OCI-LY7 (cell line): ENCODE data around the gene APBB3. TPM values are rescaled to one million over a fixed set of nuclear protein-coding genes. Genes with fewer than 3 reads are reported as not detected.

ENCODE experiments used
- BruUV-seq: library from RNA; stranded (reverse); fragments of 400-500 nt; replicated peaks from 2 replicates; lab custom pipeline; 2021; lab: Mats Ljungman, UMichigan
- CTCF ChIA-PET: fragments of 300-600 bp; sonication (Branson Sonifier 250); formaldehyde crosslinking; loops from one replicate; lab custom pipeline; 2022; ENCODE audit warnings: antibody characterized with exemption; ENCODE audit not compliant: unreplicated experiment; lab: Charles Lee
- POLR2A ChIA-PET: fragments of 300-600 bp; sonication (Branson Sonifier 250); formaldehyde crosslinking; loops from one replicate; lab custom pipeline; 2022; ENCODE audit warnings: antibody characterized with exemption; lab: Charles Lee
- DNase-seq: peaks from one replicate; pipeline ENCODE4 v3.0.0-alpha.2; 2015; ENCODE audit warnings: low spot score
- H2AFZ ChIP-seq: fragments of 200-600 bp; sonication (generic), shearing (Covaris generic); 2 replicates; pipeline ENCODE4 v1.6.1; 2014; ENCODE audit warnings: mild to moderate bottlenecking, antibody characterized with exemption, low read length, moderate library complexity
- H3K27ac ChIP-seq: fragments of 200-600 bp; sonication (generic); 2 replicates; pipeline ENCODE4 v1.5.1; 2014; ENCODE audit warnings: mixed run types, low read depth, mild to moderate bottlenecking, moderate library complexity, low read length, inconsistent platforms; ENCODE audit not compliant: poor library complexity, severe bottlenecking
- H3K36me3 ChIP-seq: fragments of 200-600 bp; sonication (generic); 2 replicates; pipeline ENCODE4 v1.6.1; 2014; ENCODE audit warnings: mild to moderate bottlenecking, antibody characterized with exemption, low read length, moderate library complexity, mixed read lengths; ENCODE audit not compliant: insufficient read depth
- H3K4me1 ChIP-seq: fragments of 200-600 bp; sonication (generic); 2 replicates; pipeline ENCODE4 v1.5.1; 2014; ENCODE audit warnings: mild to moderate bottlenecking, low read length; ENCODE audit not compliant: insufficient read depth, poor library complexity, severe bottlenecking
- H3K4me2 ChIP-seq: fragments of 200-600 bp; sonication (generic); 2 replicates; pipeline ENCODE4 v1.6.1; 2014; ENCODE audit warnings: mild to moderate bottlenecking, low read length
- H3K4me3 ChIP-seq: fragments of 200-600 bp; sonication (generic); 2 replicates; pipeline ENCODE4 v1.5.1; 2014; ENCODE audit warnings: mild to moderate bottlenecking, low read depth, low read length; ENCODE audit not compliant: poor library complexity, severe bottlenecking
- H3K79me2 ChIP-seq: fragments of 200-600 bp; sonication (generic); 2 replicates; pipeline ENCODE4 v1.6.1; 2016; ENCODE audit warnings: low read depth, mild to moderate bottlenecking, low read length, moderate library complexity, mixed read lengths; ENCODE audit not compliant: insufficient read depth
- H3K9me2 ChIP-seq: fragments of 200-600 bp; sonication (generic); 2 replicates; pipeline ENCODE4 v1.6.1; 2016; ENCODE audit warnings: mild to moderate bottlenecking, low read length, mixed read lengths; ENCODE audit not compliant: insufficient read depth
- H3K9me3 ChIP-seq: fragments of 200-600 bp; sonication (generic); 2 replicates; pipeline ENCODE4 v1.6.1; 2014; ENCODE audit warnings: mild to moderate bottlenecking, mixed run types, low read length, mixed read lengths
- H4K20me1 ChIP-seq: fragments of 200-600 bp; sonication (generic); 2 replicates; pipeline ENCODE4 v1.6.1; 2014; ENCODE audit warnings: mild to moderate bottlenecking, antibody characterized with exemption, low read length, moderate library complexity, mixed read lengths; ENCODE audit not compliant: insufficient read depth
- EZH2phosphoT487 ChIP-seq: fragments of 200-600 bp; sonication (generic); IDR thresholded peaks from 2 replicates; pipeline ENCODE4 v1.6.1; 2018; ENCODE audit warnings: low read depth, borderline replicate concordance, mild to moderate bottlenecking, mixed run types, antibody characterized with exemption, low read length, moderate library complexity, mixed read lengths
- intact Hi-C: fragments of 100-400 bp; cut with micrococcal nuclease; formaldehyde crosslinking; loops from one replicate; pipeline ENCODE4 v1.10.0; 2022; ENCODE audit not compliant: unreplicated experiment
- total RNA-seq, 2 experiments: library from RNA; depleted of rRNA in 1 of 2; stranded (reverse); fragments of >200 nt in 1 of 2; shearing (Covaris generic) in 1 of 2; gene quantifications; 2 replicates each; pipeline ENCODE4 v1.2.3, GENCODE V29; 2014 to 2022
- TF ChIP-seq, protein P1 (sequence below): fragments of 200-600 bp; sonication (generic); conservative IDR thresholded peaks from 2 replicates; pipeline ENCODE4 v1.5.1; 2014; ENCODE audit warnings: mild to moderate bottlenecking, antibody characterized with exemption, low read length, moderate library complexity, mixed read lengths

Gene APBB3
- total RNA-seq, 2 experiments from 2014 or later = 32.1 to 37.9 TPM

DNA sequence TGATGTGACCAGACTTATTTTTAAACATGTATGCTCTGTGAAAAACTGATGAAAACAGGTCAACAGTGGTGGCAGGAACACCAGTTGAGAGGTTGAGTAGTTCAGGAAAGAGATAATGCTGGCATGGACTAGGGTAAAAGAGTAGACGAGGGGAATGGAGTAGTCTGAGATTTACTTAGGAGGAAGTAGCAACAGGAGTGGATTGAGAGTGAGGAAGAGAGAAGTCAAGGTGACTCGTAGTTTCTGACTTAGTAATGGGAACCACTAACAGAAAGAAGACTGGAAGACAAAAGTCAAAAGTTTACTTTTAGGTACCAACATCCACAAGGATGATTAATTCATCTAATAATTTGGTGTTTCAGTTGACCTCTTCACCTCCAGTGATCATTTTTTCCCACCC, 10.7 kb downstream of the APBB3 start:
- ChIA-PET CTCF (no interaction called here), POLR2A (interaction anchor here (0.6 to 1.5 kb wide), 3 partner anchors 10 to 468 kb away, joined by 3 to 5 read pairs (median 5); no protein-coding TSS in a partner anchor)
- no peak overlapping the region for H3K4me3 ChIP-seq

DNA sequence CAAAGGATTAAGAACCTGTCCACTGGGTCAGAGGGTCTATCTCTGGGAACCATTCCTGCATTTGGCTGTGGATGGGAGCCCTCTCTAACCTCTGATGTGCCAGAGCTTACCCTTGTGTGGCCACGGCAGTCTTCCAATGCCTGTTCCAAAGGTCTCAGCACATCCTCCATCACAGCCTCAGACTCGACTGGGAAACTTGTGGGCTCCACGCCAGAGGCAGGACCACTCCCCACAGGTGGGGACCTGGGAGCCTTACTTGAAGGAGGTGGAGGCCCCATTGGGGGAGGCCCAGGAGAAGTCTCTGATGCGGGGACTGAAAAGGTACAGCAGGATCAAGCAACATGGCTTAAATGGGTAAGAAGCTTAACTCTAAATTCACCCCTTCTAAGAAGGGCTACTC, 12.5 kb downstream of the APBB3 start:
- peaks cover 30% of the 10 kb centered on the region for H3K4me1 ChIP-seq
- peaks cover 59% of the 10 kb centered on the region for H3K36me3 ChIP-seq
- no peak overlapping the region for H2AFZ ChIP-seq
- peaks cover 18% of the 10 kb centered on the region; the same call in 1 of the 2 replicates for H3K79me2 ChIP-seq
- no peak for DNase-seq
- TF ChIP-seq, protein P1, sequence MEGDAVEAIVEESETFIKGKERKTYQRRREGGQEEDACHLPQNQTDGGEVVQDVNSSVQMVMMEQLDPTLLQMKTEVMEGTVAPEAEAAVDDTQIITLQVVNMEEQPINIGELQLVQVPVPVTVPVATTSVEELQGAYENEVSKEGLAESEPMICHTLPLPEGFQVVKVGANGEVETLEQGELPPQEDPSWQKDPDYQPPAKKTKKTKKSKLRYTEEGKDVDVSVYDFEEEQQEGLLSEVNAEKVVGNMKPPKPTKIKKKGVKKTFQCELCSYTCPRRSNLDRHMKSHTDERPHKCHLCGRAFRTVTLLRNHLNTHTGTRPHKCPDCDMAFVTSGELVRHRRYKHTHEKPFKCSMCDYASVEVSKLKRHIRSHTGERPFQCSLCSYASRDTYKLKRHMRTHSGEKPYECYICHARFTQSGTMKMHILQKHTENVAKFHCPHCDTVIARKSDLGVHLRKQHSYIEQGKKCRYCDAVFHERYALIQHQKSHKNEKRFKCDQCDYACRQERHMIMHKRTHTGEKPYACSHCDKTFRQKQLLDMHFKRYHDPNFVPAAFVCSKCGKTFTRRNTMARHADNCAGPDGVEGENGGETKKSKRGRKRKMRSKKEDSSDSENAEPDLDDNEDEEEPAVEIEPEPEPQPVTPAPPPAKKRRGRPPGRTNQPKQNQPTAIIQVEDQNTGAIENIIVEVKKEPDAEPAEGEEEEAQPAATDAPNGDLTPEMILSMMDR = no peak
- no peak for TF ChIP-seq EZH2phosphoT487
- no TSS peak for BruUV-seq
- POLR2A ChIA-PET = interaction anchor here (0.7 kb wide), 1 partner anchor 123 kb away, joined by 3 read pairs; no protein-coding TSS in a partner anchor
- no peaks in the 10 kb centered on the region for H3K9me2 ChIP-seq
- H3K9me3 ChIP-seq = no peaks in the 10 kb centered on the region
- H3K4me2 ChIP-seq = no peak overlapping the region
- H3K27ac ChIP-seq = no peak overlapping the region
- intact Hi-C loops = loop anchor here (10.0 kb wide), 2 partner anchors 187 to 307 kb away; partner anchors contain the start of gene SLC4A9
- CTCF ChIA-PET = no interaction called here
- H4K20me1 ChIP-seq = no peaks in the 10 kb centered on the region
- no peak overlapping the region for H3K4me3 ChIP-seq

More for the DNA sequence above, 10.7 kb downstream of the APBB3 start:
- Histone ChIP-seq H3K4me1 (peaks cover 23% of the 10 kb centered on the region), H3K36me3 (peaks cover 48% of the 10 kb centered on the region), H3K9me3 (no peaks in the 10 kb centered on the region), H4K20me1 (no peaks in the 10 kb centered on the region), H3K27ac (no peak overlapping the region), H3K9me2 (no peaks in the 10 kb centered on the region), H3K4me2 (no peak overlapping the region), H3K79me2 (peaks cover 18% of the 10 kb centered on the region; the same call in 1 of the 2 replicates), H2AFZ (no peak overlapping the region)
- no peak for TF ChIP-seq EZH2phosphoT487
- TF ChIP-seq, protein P1 = no peak
- DNase-seq = no peak
- intact Hi-C loops = loop anchor here (10.0 kb wide), 2 partner anchors 189 to 309 kb away; partner anchors contain the start of gene SLC4A9
- BruUV-seq = TSS peak; percentile 9
